ENCODE data around the gene DIPK1B.

DNA sequence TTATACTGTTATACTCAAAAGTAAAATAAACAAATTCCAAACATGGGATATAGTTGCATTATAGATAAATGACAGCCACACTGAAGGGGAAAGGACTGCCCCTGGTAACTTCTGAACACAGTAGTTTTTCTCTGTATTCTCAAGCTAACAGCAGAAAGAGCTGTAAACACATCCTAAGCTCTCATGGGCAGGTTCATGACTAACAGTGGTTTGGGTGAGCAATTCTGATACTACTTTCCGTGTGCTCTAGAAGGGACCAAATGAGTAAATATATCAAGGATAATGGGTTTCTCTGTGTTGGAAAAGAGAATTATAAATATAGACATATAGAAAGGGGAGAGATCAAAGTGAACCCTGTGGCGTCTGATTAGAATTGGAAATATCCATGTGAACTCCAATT lies 38.2 kb downstream of the DIPK1B start:
- TF ChIP-seq, protein P1, sequence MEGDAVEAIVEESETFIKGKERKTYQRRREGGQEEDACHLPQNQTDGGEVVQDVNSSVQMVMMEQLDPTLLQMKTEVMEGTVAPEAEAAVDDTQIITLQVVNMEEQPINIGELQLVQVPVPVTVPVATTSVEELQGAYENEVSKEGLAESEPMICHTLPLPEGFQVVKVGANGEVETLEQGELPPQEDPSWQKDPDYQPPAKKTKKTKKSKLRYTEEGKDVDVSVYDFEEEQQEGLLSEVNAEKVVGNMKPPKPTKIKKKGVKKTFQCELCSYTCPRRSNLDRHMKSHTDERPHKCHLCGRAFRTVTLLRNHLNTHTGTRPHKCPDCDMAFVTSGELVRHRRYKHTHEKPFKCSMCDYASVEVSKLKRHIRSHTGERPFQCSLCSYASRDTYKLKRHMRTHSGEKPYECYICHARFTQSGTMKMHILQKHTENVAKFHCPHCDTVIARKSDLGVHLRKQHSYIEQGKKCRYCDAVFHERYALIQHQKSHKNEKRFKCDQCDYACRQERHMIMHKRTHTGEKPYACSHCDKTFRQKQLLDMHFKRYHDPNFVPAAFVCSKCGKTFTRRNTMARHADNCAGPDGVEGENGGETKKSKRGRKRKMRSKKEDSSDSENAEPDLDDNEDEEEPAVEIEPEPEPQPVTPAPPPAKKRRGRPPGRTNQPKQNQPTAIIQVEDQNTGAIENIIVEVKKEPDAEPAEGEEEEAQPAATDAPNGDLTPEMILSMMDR (IDR thresholded peaks at IDR 0.05): no peak
- no peak for TF ChIP-seq POLR2A (IDR thresholded peaks at IDR 0.05)
